ENCODE measurements around the gene TBXAS1.

DNA sequence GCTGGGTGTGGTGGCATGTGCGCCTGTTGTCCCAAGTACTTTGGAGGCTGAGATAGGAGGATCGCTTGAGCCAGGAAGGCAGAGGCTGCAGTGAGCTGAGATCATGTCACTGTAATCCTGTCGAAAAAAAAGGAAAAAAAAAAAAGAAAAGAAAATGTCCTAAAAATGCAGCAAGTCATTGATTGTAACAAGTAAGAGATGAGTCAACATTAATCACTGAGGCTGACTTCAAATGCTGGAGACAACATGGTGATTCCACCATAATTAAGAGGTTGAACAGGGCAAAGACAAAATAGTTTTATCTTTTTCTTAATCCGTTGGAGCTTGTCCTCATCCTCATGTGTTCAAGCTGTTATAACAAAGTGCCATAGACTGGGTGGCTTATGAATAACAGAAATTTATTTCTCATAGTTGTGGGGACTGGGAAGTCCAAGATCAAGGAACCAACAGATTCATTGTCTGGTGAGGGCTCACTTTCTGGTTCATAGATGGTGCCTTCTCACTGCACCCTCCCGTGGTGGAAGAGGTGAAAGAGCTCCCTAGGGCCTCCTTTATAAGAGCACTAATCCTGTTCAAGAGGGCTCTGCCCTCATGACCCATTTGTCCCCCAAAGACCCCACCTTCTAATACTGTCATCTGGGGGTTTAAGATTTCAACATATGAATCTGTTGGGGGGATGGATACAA lies 60.3 kb downstream of the TBXAS1 start:
- peak; percentile 25; the same call in 1 of the 2 replicates for TF ChIP-seq CTCF (conservative IDR thresholded peaks at IDR 0.05; ENCODE audit: low read length)
- TF ChIP-seq EZH2phosphoT487 (IDR thresholded peaks at IDR 0.05; ENCODE audit: borderline replicate concordance, low read depth, low read length): no peak
